Measurements from ENCODE around the gene DYNC1I2.
"Not testable (repeated sequence)": the region's sequence is repeated elsewhere in the genome, so short reads cannot be mapped to it uniquely, and the experiment has no call there.

DYNC1I2 gene

GRCh38 chr2:171718720-171719119 is 31.5 kb downstream of the DYNC1I2 start:
- no peak for DNase-seq (ENCODE audit: low read depth in 2 of 2)

- no peak for DNase-seq (ENCODE audit: low read depth in 2 of 2)
These were observed 32.4 kb downstream of the DYNC1I2 start for GRCh38 chr2:171719660-171720059.

GRCh38 chr2:171723716-171724683 is 36.7 kb downstream of the DYNC1I2 start:
- DNase-seq (ENCODE audit: low read depth in 2 of 2): no peak

- no peak for DNase-seq (ENCODE audit: low read depth in 2 of 2)
These were observed 39.7 kb downstream of the DYNC1I2 start for GRCh38 chr2:171726847-171727450.

- no peak for DNase-seq (ENCODE audit: low read depth in 2 of 2)
These were observed 42.0 kb downstream of the DYNC1I2 start for GRCh38 chr2:171728989-171729951.

GRCh38 chr2:171729952-171730317 is 42.7 kb downstream of the DYNC1I2 start:
- no peak for DNase-seq (ENCODE audit: low read depth in 2 of 2)

GRCh38 chr2:171735991-171736710 is 48.9 kb downstream of the DYNC1I2 start:
- no peak for DNase-seq (ENCODE audit: low read depth in 2 of 2)

GRCh38 chr2:171741189-171741588 is 53.9 kb downstream of the DYNC1I2 start:
- DNase-seq (ENCODE audit: low read depth in 2 of 2): no peak

- DNase-seq (ENCODE audit: low read depth in 2 of 2): no peak
These were observed 55.5 kb downstream of the DYNC1I2 start for GRCh38 chr2:171742760-171743159.

GRCh38 chr2:171745141-171745540 is 57.9 kb downstream of the DYNC1I2 start:
- no peak for DNase-seq (ENCODE audit: low read depth in 2 of 2)

- no peak for DNase-seq (ENCODE audit: low read depth in 2 of 2)
These were observed 58.5 kb downstream of the DYNC1I2 start for GRCh38 chr2:171745806-171746205.

GRCh38 chr2:171747371-171747770 is 60.1 kb downstream of the DYNC1I2 start:
- no peak for DNase-seq (ENCODE audit: low read depth in 2 of 2)

GRCh38 chr2:171754254-171754939 is 67.1 kb downstream of the DYNC1I2 start:
- DNase-seq (ENCODE audit: low read depth in 2 of 2): no peak

- DNase-seq (ENCODE audit: low read depth in 2 of 2): not testable (repeated sequence)
These were observed 71.5 kb downstream of the DYNC1I2 start for GRCh38 chr2:171758762-171759161.

GRCh38 chr2:171761176-171761575 is 73.9 kb downstream of the DYNC1I2 start:
- not testable (repeated sequence) for DNase-seq (ENCODE audit: low read depth in 2 of 2)

- no peak for DNase-seq (ENCODE audit: low read depth in 2 of 2)
These were observed 75.8 kb downstream of the DYNC1I2 start for GRCh38 chr2:171762879-171763573.

- no peak for DNase-seq (ENCODE audit: low read depth in 2 of 2)
These were observed 76.3 kb downstream of the DYNC1I2 start for GRCh38 chr2:171763602-171764001.

GRCh38 chr2:171771463-171771862 is 84.2 kb downstream of the DYNC1I2 start:
- no peak for DNase-seq (ENCODE audit: low read depth in 2 of 2)

- no peak for DNase-seq (ENCODE audit: low read depth in 2 of 2)
These were observed 85.1 kb downstream of the DYNC1I2 start for GRCh38 chr2:171772373-171772772.

- DNase-seq (ENCODE audit: low read depth in 2 of 2): not testable (repeated sequence)
These were observed 87.3 kb downstream of the DYNC1I2 start for GRCh38 chr2:171774581-171774980.

Data from stimulated activated CD8-positive, alpha-beta memory T cell treated with anti-CD3 and anti-CD28 coated beads, Interleukin-2, amount 100 ng/mL, for 1 hour (primary cell).